GM10266 (cell line): Measurements from ENCODE around the gene ZFHX3.

Experiments
- DNase-seq: peaks from one replicate; pipeline ENCODE4 v3.0.0; 2012; ENCODE audit errors: extremely low spot score
- TF ChIP-seq, protein P1 (sequence below): IDR thresholded peaks from 2 replicates; pipeline ENCODE4 v1.5.1; 2012; ENCODE audit warnings: mild to moderate bottlenecking, low read depth; ENCODE audit not compliant: control insufficient read depth, insufficient read depth; ENCODE audit errors: missing control alignments

ZFHX3 gene

DNA sequence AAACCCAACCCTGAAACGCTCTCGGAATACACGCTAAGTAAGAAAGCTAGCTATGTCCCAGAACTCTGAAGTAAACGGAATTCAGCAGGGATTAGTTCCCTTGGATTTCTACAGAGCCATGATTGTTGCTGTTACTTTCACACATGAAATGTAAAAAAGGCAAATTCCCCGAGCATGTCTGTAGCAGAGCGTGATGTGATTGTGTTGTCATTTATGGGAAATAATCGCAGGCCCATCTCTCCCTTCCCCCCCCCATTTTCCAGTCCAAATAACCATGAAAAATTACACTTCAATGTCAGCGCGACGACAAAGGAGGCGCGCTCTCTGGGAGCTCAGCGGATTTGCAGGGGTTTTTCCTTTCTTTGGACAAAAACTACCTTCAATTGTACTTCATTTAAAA is 209.0 kb downstream of the ZFHX3 start:
- no peak for DNase-seq
- TF ChIP-seq, protein P1, sequence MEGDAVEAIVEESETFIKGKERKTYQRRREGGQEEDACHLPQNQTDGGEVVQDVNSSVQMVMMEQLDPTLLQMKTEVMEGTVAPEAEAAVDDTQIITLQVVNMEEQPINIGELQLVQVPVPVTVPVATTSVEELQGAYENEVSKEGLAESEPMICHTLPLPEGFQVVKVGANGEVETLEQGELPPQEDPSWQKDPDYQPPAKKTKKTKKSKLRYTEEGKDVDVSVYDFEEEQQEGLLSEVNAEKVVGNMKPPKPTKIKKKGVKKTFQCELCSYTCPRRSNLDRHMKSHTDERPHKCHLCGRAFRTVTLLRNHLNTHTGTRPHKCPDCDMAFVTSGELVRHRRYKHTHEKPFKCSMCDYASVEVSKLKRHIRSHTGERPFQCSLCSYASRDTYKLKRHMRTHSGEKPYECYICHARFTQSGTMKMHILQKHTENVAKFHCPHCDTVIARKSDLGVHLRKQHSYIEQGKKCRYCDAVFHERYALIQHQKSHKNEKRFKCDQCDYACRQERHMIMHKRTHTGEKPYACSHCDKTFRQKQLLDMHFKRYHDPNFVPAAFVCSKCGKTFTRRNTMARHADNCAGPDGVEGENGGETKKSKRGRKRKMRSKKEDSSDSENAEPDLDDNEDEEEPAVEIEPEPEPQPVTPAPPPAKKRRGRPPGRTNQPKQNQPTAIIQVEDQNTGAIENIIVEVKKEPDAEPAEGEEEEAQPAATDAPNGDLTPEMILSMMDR, result no peak

DNA sequence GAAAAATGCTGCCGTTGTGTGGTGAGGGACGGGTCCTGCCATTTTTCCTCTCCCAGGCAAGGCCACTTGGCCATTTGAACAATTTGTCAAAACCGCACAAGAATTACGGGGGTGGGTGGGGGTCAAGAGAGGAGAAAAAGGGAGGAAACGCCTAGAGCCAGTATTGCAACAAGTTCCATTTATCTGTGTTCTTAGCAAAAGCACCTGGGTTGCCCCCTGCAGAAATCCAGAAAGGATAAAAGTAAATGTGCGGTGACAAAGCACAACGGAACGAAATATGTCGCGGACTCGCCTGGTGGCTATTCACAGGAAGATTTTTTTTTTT is 209.4 kb downstream of the ZFHX3 start:
- no peak for DNase-seq
- TF ChIP-seq, protein P1, result no peak

DNA sequence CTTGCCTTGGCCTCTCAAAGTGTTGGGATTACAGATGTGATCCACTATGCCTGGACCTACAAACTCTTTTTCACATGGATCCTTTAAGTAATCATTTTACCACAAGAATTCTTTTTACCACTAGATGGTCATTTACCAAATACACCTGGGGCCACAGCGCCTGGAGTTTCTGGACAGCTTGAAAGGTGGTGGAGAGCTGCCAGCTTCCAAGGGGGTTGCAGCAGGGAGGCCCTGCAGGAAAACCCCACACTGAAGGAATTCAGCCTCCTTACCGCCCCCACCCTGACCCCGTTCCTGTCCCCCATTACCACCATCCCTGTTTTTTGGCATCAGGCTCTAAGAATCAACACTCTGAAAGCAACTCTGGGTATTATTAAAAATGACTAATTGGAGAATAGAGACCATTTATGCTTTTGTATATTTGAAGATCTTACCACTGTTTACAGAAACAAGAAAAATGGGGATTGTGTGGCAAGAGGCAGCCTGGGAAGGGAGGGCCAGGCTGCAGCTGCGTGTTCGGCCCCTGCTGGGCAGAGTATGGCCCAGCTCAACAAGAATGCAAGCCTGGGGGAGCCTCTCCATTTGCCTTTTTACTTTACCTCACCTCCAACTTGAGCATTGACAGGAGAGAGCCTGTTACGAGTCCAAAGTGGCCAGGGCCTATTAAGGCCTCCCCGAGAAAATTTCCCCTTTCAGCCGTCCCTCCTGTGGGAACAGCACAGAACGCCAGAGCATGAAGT is 209.9 kb downstream of the ZFHX3 start:
- TF ChIP-seq, protein P1, result no peak
- no peak for DNase-seq

DNA sequence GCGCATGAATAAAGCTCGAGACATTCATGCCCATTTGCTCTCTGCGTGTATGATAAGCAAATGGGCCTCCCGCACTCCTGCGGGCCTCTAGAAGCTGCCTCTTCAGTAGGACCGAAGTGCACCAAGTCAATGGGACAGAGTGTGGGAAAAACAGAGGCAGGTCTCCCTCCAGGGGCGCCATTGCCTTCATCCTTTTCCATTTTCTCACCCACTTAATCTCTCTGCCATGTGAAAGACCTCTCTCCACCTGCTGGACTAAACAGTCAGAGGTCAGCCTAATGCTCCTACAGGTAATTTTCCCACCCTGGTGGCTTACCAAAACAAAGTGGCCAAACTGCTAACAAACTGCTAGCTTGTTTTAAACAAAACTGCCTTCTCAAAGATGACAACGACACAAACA is 210.9 kb downstream of the ZFHX3 start:
- TF ChIP-seq, protein P1, result no peak
- DNase-seq, result no peak

DNA sequence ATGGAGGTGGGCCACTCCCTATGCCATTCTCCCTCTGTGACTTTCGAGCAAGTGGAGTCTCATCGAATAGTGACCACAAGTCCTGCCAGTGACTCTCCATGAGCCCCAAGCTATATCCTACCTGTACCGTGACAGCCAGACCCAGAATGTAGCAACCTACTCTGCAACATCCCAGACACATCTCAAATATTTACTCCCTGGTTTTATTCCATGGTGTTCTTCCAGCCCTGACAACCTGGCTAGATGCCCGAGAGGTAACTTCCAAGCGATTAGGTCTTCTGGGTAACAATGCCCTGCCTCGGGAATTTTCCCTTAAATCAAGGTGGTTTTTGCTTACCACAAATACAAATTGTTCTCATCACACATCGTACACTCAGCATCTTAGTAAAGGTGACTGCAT is 211.7 kb downstream of the ZFHX3 start:
- TF ChIP-seq, protein P1, result no peak
- no peak for DNase-seq

DNA sequence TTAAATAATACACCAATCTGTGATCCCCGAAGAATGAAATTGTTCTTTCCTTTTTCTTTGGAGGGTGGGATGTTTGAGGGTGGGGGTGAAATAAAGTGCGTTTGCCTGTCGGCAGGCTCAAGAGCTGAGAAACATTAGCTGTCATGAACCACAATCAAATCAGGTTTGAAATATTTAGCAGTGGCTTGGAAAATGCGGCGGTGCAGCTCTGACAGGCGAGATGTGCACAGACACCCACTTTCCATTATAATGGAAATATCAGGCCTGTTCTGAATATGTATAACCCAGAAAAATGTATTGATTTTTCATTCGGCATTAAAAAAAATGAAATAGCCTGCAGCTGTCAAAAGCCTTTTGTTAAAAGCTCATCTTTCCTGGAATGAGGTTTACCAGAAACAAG is 212.8 kb downstream of the ZFHX3 start:
- TF ChIP-seq, protein P1, result no peak
- DNase-seq, result no peak

DNA sequence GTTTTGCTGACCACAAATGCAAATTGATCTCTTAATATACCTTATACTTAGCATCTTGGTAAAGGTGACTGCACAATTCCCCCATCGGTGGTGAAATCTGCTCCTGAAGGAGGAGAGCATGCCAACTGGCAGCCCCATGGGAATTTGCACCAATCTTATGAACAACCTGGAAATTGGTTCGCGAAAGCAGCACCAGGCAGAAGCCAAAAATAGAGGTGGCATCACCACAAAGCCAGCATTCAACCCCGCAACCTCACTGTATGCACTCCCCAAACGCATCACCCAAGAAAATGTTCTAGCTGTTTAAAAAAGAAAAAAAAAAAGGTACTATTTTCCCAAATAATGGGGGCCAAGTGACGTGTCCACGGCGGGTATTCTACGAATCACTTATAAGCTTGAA is 213.4 kb downstream of the ZFHX3 start:
- TF ChIP-seq, protein P1, result no peak
- no peak for DNase-seq
